Measurements from ENCODE around the gene CAST. TPM values are rescaled to one million over a fixed set of nuclear protein-coding genes. Genes with fewer than 3 reads are reported as not detected.

CAST gene
- total RNA-seq, 2 experiments from 2014 or later, result 197 to 200 TPM

GRCh38 chr5:96655506-96655905 lies 6.7 kb upstream of the CAST start:
- peaks cover 25% of the 10 kb centered on the region for H3K27me3 Mint-ChIP-seq

GRCh38 chr5:96657068-96657467 lies 5.1 kb upstream of the CAST start:
- ChIA-PET POLR2A (no interaction called here), CTCF (no interaction called here)
- ATAC-seq (ENCODE audit: poor library complexity) (no peak), DNase-seq (peak in 8 of 14 experiments; percentile 5 to 79 (median 35))
- H3K4me1 Mint-ChIP-seq (ENCODE audit: low read depth), result peaks cover 29% of the 10 kb centered on the region
- no peaks in the 10 kb centered on the region for H3K36me3 ChIP-seq (ENCODE audit: insufficient read depth, low read length)
- no peaks in the 10 kb centered on the region for H3K9me3 Mint-ChIP-seq
- peak overlapping the region; percentile 5 for H3K27ac Mint-ChIP-seq
- H3K4me3 ChIP-seq (ENCODE audit: low read length), result no peak overlapping the region
- H3K27me3 Mint-ChIP-seq, result peaks cover 18% of the 10 kb centered on the region
- no peaks in the 10 kb centered on the region for H3K27me3 ChIP-seq (ENCODE audit: control insufficient read depth in 1 of 2, insufficient read depth in 2 of 2, low read length in 2 of 2)
- intact Hi-C loops (cut with DNase I, micrococcal nuclease), result no loop called here
- TF ChIP-seq CTCF (IDR thresholded peaks at IDR 0.05), result no peak
- no peaks in the 10 kb centered on the region for H3K9me3 ChIP-seq (ENCODE audit: control insufficient read depth in 1 of 2, insufficient read depth in 1 of 2, low read length in 2 of 2)
- peaks cover 7% of the 10 kb centered on the region for H3K36me3 Mint-ChIP-seq (ENCODE audit: low read depth)
- peak overlapping the region; percentile 22 for H3K4me3 Mint-ChIP-seq
- no peak overlapping the region for H3K27ac ChIP-seq (ENCODE audit: low read depth in 1 of 2, low read length in 2 of 2)
- peaks cover 30% of the 10 kb centered on the region for H3K4me1 ChIP-seq (ENCODE audit: insufficient read depth, low read length)

More at GRCh38 chr5:96655506-96655905, 6.7 kb upstream of the CAST start:
- H3K36me3 Mint-ChIP-seq (ENCODE audit: low read depth), result no peaks in the 10 kb centered on the region
- ATAC-seq (ENCODE audit: poor library complexity) (no peak), DNase-seq (no peak)
- intact Hi-C loops (cut with DNase I, micrococcal nuclease), result no loop called here
- no peaks in the 10 kb centered on the region for H3K9me3 ChIP-seq (ENCODE audit: control insufficient read depth in 1 of 2, insufficient read depth in 1 of 2, low read length in 2 of 2)
- no peaks in the 10 kb centered on the region for H3K9me3 Mint-ChIP-seq
- peaks cover 17% of the 10 kb centered on the region for H3K4me1 Mint-ChIP-seq (ENCODE audit: low read depth)
- no peak overlapping the region for H3K4me3 Mint-ChIP-seq
- H3K27ac Mint-ChIP-seq, result no peak overlapping the region
- H3K4me3 ChIP-seq (ENCODE audit: low read length), result no peak overlapping the region
- no peak overlapping the region for H3K27ac ChIP-seq (ENCODE audit: low read depth in 1 of 2, low read length in 2 of 2)
- no peak for TF ChIP-seq CTCF (IDR thresholded peaks at IDR 0.05)
- no peaks in the 10 kb centered on the region for H3K36me3 ChIP-seq (ENCODE audit: insufficient read depth, low read length)
- POLR2A ChIA-PET, result interaction anchor here (1.5 kb wide), 1 partner anchor 8 kb away, joined by 6 read pairs; no protein-coding TSS in a partner anchor
- peaks cover 21% of the 10 kb centered on the region for H3K4me1 ChIP-seq (ENCODE audit: insufficient read depth, low read length)
- H3K27me3 ChIP-seq (ENCODE audit: control insufficient read depth in 1 of 2, insufficient read depth in 2 of 2, low read length in 2 of 2), result no peaks in the 10 kb centered on the region
- CTCF ChIA-PET, result interaction anchor here (2.5 kb wide), 1 partner anchor 97 kb away, joined by 8 read pairs; no protein-coding TSS in a partner anchor

DNA sequence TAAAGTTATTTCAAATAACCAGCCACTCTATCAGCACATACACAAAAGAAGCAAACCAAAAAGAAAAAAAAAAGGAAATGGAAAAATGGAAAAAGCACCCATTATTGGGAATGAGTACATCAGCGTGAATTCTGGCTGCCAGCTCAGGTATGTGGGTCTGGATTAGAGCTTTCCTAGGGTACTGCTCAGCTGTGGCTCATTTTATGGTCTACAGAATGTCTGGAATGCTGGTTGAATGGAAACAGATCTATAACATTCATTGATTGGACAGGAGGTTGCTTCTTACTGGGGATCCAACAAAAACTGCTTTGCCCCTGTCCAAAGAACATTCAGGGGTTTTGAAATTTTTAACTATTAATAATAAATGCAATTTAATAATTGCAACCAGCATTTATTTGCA lies 3.9 kb upstream of the CAST start:
- peaks cover 10% of the 10 kb centered on the region for H3K27me3 Mint-ChIP-seq
- no peaks in the 10 kb centered on the region for H3K9me3 Mint-ChIP-seq
- no peak overlapping the region for H3K4me3 Mint-ChIP-seq
- ChIA-PET CTCF (no interaction called here), POLR2A (no interaction called here)
- intact Hi-C loops (cut with DNase I, micrococcal nuclease), result no loop called here
- Histone ChIP-seq H3K27ac (ENCODE audit: low read depth in 1 of 2, low read length in 2 of 2) (no peak overlapping the region), H3K9me3 (ENCODE audit: control insufficient read depth in 1 of 2, insufficient read depth in 1 of 2, low read length in 2 of 2) (no peaks in the 10 kb centered on the region), H3K36me3 (ENCODE audit: insufficient read depth, low read length) (no peaks in the 10 kb centered on the region), H3K4me1 (ENCODE audit: insufficient read depth, low read length) (peaks cover 32% of the 10 kb centered on the region), H3K27me3 (ENCODE audit: control insufficient read depth in 1 of 2, insufficient read depth in 2 of 2, low read length in 2 of 2) (no peaks in the 10 kb centered on the region), H3K4me3 (ENCODE audit: low read length) (no peak overlapping the region)
- ATAC-seq (ENCODE audit: poor library complexity), result no peak
- peaks cover 34% of the 10 kb centered on the region for H3K4me1 Mint-ChIP-seq (ENCODE audit: low read depth)
- no peak overlapping the region for H3K27ac Mint-ChIP-seq
- H3K36me3 Mint-ChIP-seq (ENCODE audit: low read depth), result peaks cover 15% of the 10 kb centered on the region
- no peak for TF ChIP-seq CTCF (IDR thresholded peaks at IDR 0.05)
- DNase-seq, result no peak

Measured in CD4-positive, alpha-beta T cell (primary cell).